Heart right ventricle (tissue), 16 donors: ENCODE measurements around the gene CRYBB1. TPM values are rescaled to one million over a fixed set of nuclear protein-coding genes. Genes with fewer than 3 reads are reported as not detected.

ENCODE experiments used
- ATAC-seq, 8 donors: fragments of 200-7000 bp; cut with Tn5 transposase; one replicate each; pipeline ENCODE4 v1.9.1; 2020; ENCODE audit warnings: mild to moderate bottlenecking in 8 of 8, moderate library complexity in 8 of 8, moderate number of reproducible peaks in 1 of 8
- DNase-seq, 2 donors: peaks; one replicate each; pipeline ENCODE4 v3.0.0-alpha.2; 2020
- H3K27ac ChIP-seq, 10 donors: fragments of 200-600 bp; sonication (generic) in 2 of 10; one replicate each; pipeline versions ENCODE4 v1.5.0 to v1.8.0; 2020 to 2022; ENCODE audit warnings: mild to moderate bottlenecking in 3 of 10
- H3K27me3 ChIP-seq, 7 donors: fragments of 200-600 bp; one replicate each; pipeline ENCODE4 v1.8.0; 2021 to 2022; ENCODE audit warnings: mild to moderate bottlenecking in 2 of 7
- H3K36me3 ChIP-seq, 9 donors: fragments of 200-600 bp; sonication (generic) in 1 of 9; one replicate each; pipeline versions ENCODE4 v1.5.0 to v1.8.0; 2020 to 2022; ENCODE audit warnings: mild to moderate bottlenecking in 2 of 9
- H3K4me1 ChIP-seq, 9 donors: fragments of 200-600 bp; sonication (generic) in 1 of 9; one replicate each; pipeline versions ENCODE4 v1.5.0 to v1.8.0; 2020 to 2022; ENCODE audit warnings: mild to moderate bottlenecking in 4 of 9
- H3K4me3 ChIP-seq, 10 donors: fragments of 200-600 bp; sonication (generic) in 2 of 10; one replicate each; pipeline versions ENCODE4 v1.5.0 to v1.8.0; 2020 to 2022; ENCODE audit warnings: mild to moderate bottlenecking in 7 of 10, moderate library complexity in 2 of 10
- H3K9me3 ChIP-seq, 11 donors: fragments of 200-600 bp in 10 of 11; sonication (generic) in 2 of 11; one replicate each; pipeline versions ENCODE4 v1.5.0 to v1.8.0; 2013 to 2022; ENCODE audit warnings: mild to moderate bottlenecking in 2 of 11, control low read depth in 1 of 11, moderate library complexity in 1 of 11
- CTCF ChIP-seq, 9 donors: fragments of 200-600 bp; sonication (generic) in 2 of 9; IDR thresholded peaks; one replicate each; pipeline versions ENCODE4 v1.5.0 to v1.8.0; 2021 to 2022; ENCODE audit warnings: antibody characterized with exemption in 9 of 9, mild to moderate bottlenecking in 5 of 9, moderate library complexity in 1 of 9
- WGBS, 2 donors: extraction: QIAGEN DNeasy Blood & Tissue Kit; methylation state at CpG; one replicate each; pipeline ENCODE4 v1.1.7; 2013; ENCODE audit warnings: inconsistent platforms in 1 of 2; 5-methylcytosine and 5-hydroxymethylcytosine counted together
- intact Hi-C, 10 donors: fragments of 100-400 bp; cut with DNase I; formaldehyde crosslinking; loops; one replicate each; pipeline versions ENCODE4 v1.11.1 to v1.14.2; 2022
- polyA plus RNA-seq, 2 donors: library from polyadenylated mRNA; stranded (reverse); fragments of 200-250 nt; gene quantifications; one replicate each; pipeline ENCODE4 v1.2.3, GENCODE V29; 2013
- total RNA-seq, 10 donors: library from RNA; stranded (reverse); fragmentation: NEBNext Ultra II Directional in 3 of 10; extraction: Animal tissue kit (Norgen Biotek cat#: 25700) in 3 of 10; gene quantifications; one replicate each; pipeline versions ENCODE4 v1.2.1 to v1.2.4, GENCODE V29; 2021 to 2023
- donor health status: Arrhythmogenic right ventricular cardiomyopathy.
- donor health status: ischemic (EF 13 %, LVEDD 7.1; RV severe dilation, severe dysfunction).
- donor health status: healthy with polysubstance abuse.
- donor health status: DM: no; HTN: yes; CAD: no.
- donor health status: DM: no; HTN: no; CAD: no.
- donor health status: ischemic (EF 25% LVEDD 6.9; RV normal size, moderate dysfunction).
- donor health status: ischemic (EF 25% LVEDD 5.7; RV mildly dilated, moderate dysfunction).
- donor health status: healthy.
- donor health status: DM: yes; HTN: yes; CAD: no.
- donor health status: Ischemic cardiomyopathy.
- donor health status: ischemic (EF 35%, LVEDD 5.7; RV mildly dilated, moderate dysfunction).
- donor health status: nonischemic (EF 11% LVEDD 7.7; RV severe dilation, severe dysfunction).
- donor health status: DM: yes; HTN: yes; CAD: no.
- donor health status: PGD.
- donor health status: ischemic (EF 29% LVEDD 5.4; RV normal size, mild dysfunction).
- donor health status: nonischemic (EF 23%, LVEDD 6.1; RV moderate dilation, normal function).

CRYBB1 gene
- total and polyA plus RNA-seq, 12 donors: 0.24 to 2.5 (median 0.56) TPM; not detected in 3

- Histone ChIP-seq H3K9me3 (no peaks in the 10 kb centered on the region), H3K27me3 (no peaks in the 10 kb centered on the region), H3K36me3 (peaks cover 0 to 13% (median 0%) of the 10 kb centered on the region in 9 donors), H3K27ac (no peak overlapping the region), H3K4me1 (peaks cover 3 to 51% (median 22%) of the 10 kb centered on the region in 9 donors), H3K4me3 (no peak overlapping the region)
- WGBS, 2 donors: 95 to 96% methylated on average over 3 of the region's 3 CpGs
- intact Hi-C loops: no loop called here
- TF ChIP-seq CTCF (IDR thresholded peaks at IDR 0.05): no peak
- DNase-seq (no peak), ATAC-seq (no peak)
These were observed 53.2 kb downstream of the CRYBB1 start for GRCh38 chr22:26564672-26565071.

- Histone ChIP-seq H3K4me1 (peaks cover 3 to 48% (median 23%) of the 10 kb centered on the region in 9 donors), H3K27ac (no peak overlapping the region), H3K9me3 (no peaks in the 10 kb centered on the region), H3K27me3 (no peaks in the 10 kb centered on the region), H3K36me3 (peaks cover 0 to 13% (median 0%) of the 10 kb centered on the region in 9 donors), H3K4me3 (no peak overlapping the region)
- intact Hi-C loops: no loop called here
- 94 to 95% methylated on average over 8 of the region's 8 CpGs for WGBS, 2 donors
- TF ChIP-seq CTCF (IDR thresholded peaks at IDR 0.05): no peak
- no peak for ATAC-seq
- DNase-seq: no peak
These were observed 53.6 kb downstream of the CRYBB1 start for GRCh38 chr22:26564181-26564580.

GRCh38 chr22:26563022-26563421 lies 54.8 kb downstream of the CRYBB1 start:
- H3K27ac ChIP-seq: no peak overlapping the region
- ATAC-seq (no peak), DNase-seq (no peak)
- H3K9me3 ChIP-seq: no peaks in the 10 kb centered on the region
- peak in 4 of 9 donors; percentile 6 to 33 (median 12) for TF ChIP-seq CTCF (IDR thresholded peaks at IDR 0.05)
- 78 to 86% methylated on average over 5 of the region's 5 CpGs for WGBS, 2 donors
- no peaks in the 10 kb centered on the region for H3K27me3 ChIP-seq
- peaks cover 3 to 48% (median 24%) of the 10 kb centered on the region in 9 donors for H3K4me1 ChIP-seq
- no peak overlapping the region for H3K4me3 ChIP-seq
- intact Hi-C loops: no loop called here
- peaks cover 0 to 13% (median 0%) of the 10 kb centered on the region in 9 donors for H3K36me3 ChIP-seq

GRCh38 chr22:26561756-26562417 lies 55.9 kb downstream of the CRYBB1 start:
- Histone ChIP-seq H3K4me1 (peaks cover 0 to 42% (median 19%) of the 10 kb centered on the region in 9 donors), H3K4me3 (no peak overlapping the region), H3K9me3 (no peaks in the 10 kb centered on the region), H3K27ac (peak overlapping the region in 9 of 10 donors; percentile 15 to 72 (median 45)), H3K27me3 (no peaks in the 10 kb centered on the region), H3K36me3 (peaks cover 0 to 13% (median 0%) of the 10 kb centered on the region in 9 donors)
- TF ChIP-seq CTCF (IDR thresholded peaks at IDR 0.05): no peak
- 51 to 70% methylated on average over 9 of the region's 9 CpGs for WGBS, 2 donors
- intact Hi-C loops: no loop called here
- DNase-seq (peak; percentile 71 to 75), ATAC-seq (peak; percentile 57 to 94 (median 89))
